ENCODE results near the gene PHLDB1. TPM values are rescaled to one million over a fixed set of nuclear protein-coding genes. Genes with fewer than 3 reads are reported as not detected.

PHLDB1 gene
- total RNA-seq, 2 donors from 2014 or later, result 60.1 to 88.6 TPM

DNA sequence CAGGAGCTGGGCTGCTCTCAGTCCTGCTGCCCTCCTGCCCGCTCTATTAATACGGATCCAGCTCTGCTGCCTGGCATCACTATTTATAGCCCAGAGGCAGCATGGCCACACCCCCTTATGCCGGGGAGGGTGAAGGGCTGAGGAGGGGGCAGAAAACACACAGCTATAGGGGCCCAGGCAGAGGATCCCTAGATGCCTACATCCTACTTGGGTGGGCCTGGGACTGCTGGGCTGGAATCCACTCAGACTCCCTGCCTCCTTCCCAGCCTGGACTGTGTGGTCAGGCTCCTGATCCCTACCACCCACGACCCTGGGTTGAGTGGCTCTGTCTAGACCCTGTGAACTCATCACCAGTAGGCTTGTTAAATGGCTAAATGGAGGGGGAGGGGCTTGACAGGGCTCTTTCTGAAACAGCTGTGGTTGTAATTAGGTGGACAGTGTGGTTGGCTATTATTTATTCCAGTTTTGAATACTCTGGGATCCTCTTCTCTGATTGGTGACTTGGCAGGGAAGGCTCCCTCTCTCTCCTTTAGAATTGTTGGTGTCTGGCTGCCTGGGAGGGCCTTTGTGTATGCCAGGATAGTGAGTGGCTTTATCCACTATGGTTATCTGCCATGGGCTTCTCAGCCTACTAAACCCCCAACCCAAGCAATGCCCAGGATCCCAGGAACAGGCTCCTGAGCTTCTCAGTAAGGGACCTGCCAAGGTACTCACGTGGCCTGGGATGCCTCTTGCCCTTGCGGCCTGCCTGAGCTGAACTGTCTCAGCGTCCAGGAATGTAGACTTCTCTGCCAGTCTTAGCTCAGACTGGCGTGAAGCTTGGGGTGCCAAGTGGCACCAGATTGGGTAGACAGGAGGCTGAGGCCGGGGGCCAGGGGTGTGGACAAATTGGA lies 15.2 kb downstream of the PHLDB1 start:
- TF ChIP-seq CTCF (IDR thresholded peaks at IDR 0.05), result no peak
- Histone ChIP-seq H3K36me3 (no peaks in the 10 kb centered on the region), H3K27ac (peak overlapping the region; percentile 50), H3K9ac (ENCODE audit: low read depth in 2 of 2, low read length in 2 of 2) (peak overlapping the region; percentile 4 to 61), H3K4me3 (peak overlapping the region; percentile 40), H3K27me3 (no peaks in the 10 kb centered on the region), H3K9me3 (no peaks in the 10 kb centered on the region), H3K4me1 (peaks cover 16% of the 10 kb centered on the region)
- DNase-seq, result no peak
- intact Hi-C loops (cut with DNase I), result no loop called here

DNA sequence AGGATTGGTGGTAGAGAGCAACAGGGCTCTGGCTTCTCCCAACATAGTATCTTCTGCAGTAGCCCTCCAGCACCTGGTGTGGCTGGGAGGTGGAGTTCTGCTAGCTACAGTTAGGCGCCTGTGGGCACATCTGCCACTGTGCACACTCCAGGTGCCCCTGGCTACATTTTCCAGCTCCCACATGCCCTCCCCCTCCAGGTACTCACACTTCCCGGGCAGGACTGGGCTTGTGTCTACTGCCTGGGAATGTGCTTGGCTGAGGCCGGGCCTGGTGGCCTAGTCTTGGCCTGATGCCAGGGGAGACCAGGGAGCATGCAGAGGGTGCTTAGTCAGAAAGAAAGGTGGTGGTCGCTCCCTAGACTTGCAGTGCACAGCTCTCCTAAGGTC lies 15.8 kb downstream of the PHLDB1 start:
- Histone ChIP-seq H3K9ac (ENCODE audit: low read depth in 2 of 2, low read length in 2 of 2) (peak overlapping the region in 1 of 2 donors; percentile 26), H3K27ac (no peak overlapping the region), H3K36me3 (no peaks in the 10 kb centered on the region), H3K4me1 (peaks cover 16% of the 10 kb centered on the region), H3K9me3 (no peaks in the 10 kb centered on the region), H3K27me3 (no peaks in the 10 kb centered on the region), H3K4me3 (no peak overlapping the region)
- DNase-seq, result no peak
- intact Hi-C loops (cut with DNase I), result no loop called here
- TF ChIP-seq CTCF (IDR thresholded peaks at IDR 0.05), result no peak

DNA sequence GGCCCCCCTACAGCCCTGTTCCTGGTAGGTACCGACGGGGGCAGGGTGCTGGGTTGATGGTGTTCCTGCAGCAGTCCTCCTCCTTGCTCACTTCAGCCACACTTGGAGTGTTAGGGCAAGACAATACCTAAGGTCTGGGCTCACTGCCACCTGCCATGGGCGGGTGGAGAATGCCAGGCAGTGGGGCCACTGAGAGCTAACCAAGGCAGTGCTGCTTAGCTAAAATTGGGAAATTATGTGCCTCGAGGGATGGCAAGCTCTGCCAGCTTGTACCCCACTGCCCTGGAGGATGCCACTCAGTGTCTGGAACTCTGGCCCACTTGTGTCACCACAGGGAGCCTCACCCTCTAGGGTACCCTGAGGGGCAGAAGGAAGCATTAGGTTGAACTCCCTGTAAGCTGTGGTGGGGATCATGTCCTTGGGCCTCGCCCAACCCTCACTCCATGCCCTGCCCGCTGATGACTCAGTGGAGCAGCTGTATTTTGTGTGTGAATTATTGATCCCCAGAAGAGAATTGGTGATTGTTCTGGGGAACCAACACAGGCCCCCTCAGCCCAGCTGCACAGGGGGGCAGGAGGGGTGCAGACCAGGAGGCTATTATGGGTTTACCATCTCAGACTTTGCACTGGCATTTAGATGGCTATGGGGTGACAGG lies 17.7 kb downstream of the PHLDB1 start:
- no peaks in the 10 kb centered on the region for H3K9me3 ChIP-seq
- no peak overlapping the region for H3K9ac ChIP-seq (ENCODE audit: low read depth in 2 of 2, low read length in 2 of 2)
- H3K4me1 ChIP-seq, result peaks cover 16% of the 10 kb centered on the region
- H3K27ac ChIP-seq, result no peak overlapping the region
- no peak for DNase-seq
- intact Hi-C loops (cut with DNase I), result no loop called here
- TF ChIP-seq CTCF (IDR thresholded peaks at IDR 0.05), result no peak
- no peaks in the 10 kb centered on the region for H3K27me3 ChIP-seq
- no peak overlapping the region for H3K4me3 ChIP-seq
- H3K36me3 ChIP-seq, result no peaks in the 10 kb centered on the region

DNA sequence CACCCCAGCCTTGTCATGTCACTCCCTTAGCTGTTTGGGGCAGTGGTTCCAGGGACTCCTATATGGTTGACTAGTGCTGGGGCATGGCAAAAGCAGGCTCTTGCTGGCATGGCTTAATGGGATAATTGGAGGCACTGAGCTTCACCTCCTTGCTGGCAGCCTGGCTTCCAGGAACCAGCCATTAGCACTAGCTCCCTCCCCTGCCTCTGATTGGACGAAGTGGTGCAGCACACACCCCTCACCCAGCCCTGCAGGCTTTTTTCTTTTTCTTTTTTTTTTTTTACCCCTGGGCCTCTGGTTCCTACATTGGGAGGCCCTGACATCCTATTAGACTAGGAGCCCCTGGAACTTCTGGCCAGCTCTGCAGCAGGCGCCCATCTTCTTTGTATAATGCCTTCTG lies 18.6 kb downstream of the PHLDB1 start:
- no peaks in the 10 kb centered on the region for H3K36me3 ChIP-seq
- no peaks in the 10 kb centered on the region for H3K9me3 ChIP-seq
- H3K4me3 ChIP-seq, result no peak overlapping the region
- peaks cover 8% of the 10 kb centered on the region for H3K4me1 ChIP-seq
- no peak overlapping the region for H3K9ac ChIP-seq (ENCODE audit: low read depth in 2 of 2, low read length in 2 of 2)
- DNase-seq, result no peak
- no peak for TF ChIP-seq CTCF (IDR thresholded peaks at IDR 0.05)
- H3K27ac ChIP-seq, result no peak overlapping the region
- intact Hi-C loops (cut with DNase I), result no loop called here
- H3K27me3 ChIP-seq, result no peaks in the 10 kb centered on the region

DNA sequence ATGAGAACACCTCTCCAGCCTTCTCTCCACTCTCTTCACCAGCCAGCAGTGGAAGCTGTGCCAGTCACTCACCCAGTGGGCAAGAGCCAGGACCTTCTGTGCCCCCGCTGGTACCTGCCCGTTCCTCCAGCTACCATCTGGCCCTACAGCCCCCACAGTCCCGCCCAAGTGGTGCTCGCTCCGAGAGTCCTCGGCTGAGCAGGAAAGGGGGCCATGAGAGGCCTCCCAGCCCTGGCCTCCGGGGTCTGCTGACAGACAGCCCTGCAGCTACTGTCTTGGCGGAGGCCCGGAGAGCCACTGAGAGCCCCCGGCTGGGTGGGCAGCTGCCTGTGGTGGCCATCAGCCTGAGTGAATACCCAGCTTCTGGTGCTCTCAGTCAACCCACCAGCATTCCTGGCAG lies 20.2 kb downstream of the PHLDB1 start:
- DNase-seq, result no peak
- no peak overlapping the region for H3K9ac ChIP-seq (ENCODE audit: low read depth in 2 of 2, low read length in 2 of 2)
- H3K27me3 ChIP-seq, result no peaks in the 10 kb centered on the region
- intact Hi-C loops (cut with DNase I), result no loop called here
- no peaks in the 10 kb centered on the region for H3K9me3 ChIP-seq
- H3K36me3 ChIP-seq, result no peaks in the 10 kb centered on the region
- peaks cover 12% of the 10 kb centered on the region for H3K4me1 ChIP-seq
- no peak overlapping the region for H3K27ac ChIP-seq
- no peak overlapping the region for H3K4me3 ChIP-seq
- TF ChIP-seq CTCF (IDR thresholded peaks at IDR 0.05), result no peak

Measured in colonic mucosa (tissue), 4 donors.